GM12873 (cell line): ENCODE data around the gene PAK5.

Experiments
- CTCF ChIP-seq: IDR thresholded peaks from 2 replicates; pipeline ENCODE4 v1.5.1; 2012; ENCODE audit warnings: low read depth, mild to moderate bottlenecking, moderate library complexity, low read length, control low read depth; ENCODE audit not compliant: insufficient read depth; ENCODE audit errors: missing control alignments

Gene PAK5

GRCh38 chr20:9792674-9793073 is 46.2 kb downstream of the PAK5 start:
- TF ChIP-seq CTCF, result no peak

- TF ChIP-seq CTCF, result no peak
These were observed 49.7 kb downstream of the PAK5 start for GRCh38 chr20:9789131-9789530.

- TF ChIP-seq CTCF, result no peak
These were observed 63.7 kb downstream of the PAK5 start for GRCh38 chr20:9775176-9775575.

- no peak for TF ChIP-seq CTCF
These were observed 68.9 kb downstream of the PAK5 start for GRCh38 chr20:9769954-9770353.

GRCh38 chr20:9761476-9761875 is 77.4 kb downstream of the PAK5 start:
- no peak for TF ChIP-seq CTCF

GRCh38 chr20:9759392-9759791 is 79.5 kb downstream of the PAK5 start:
- no peak for TF ChIP-seq CTCF

- TF ChIP-seq CTCF, result no peak
These were observed 80.1 kb downstream of the PAK5 start for GRCh38 chr20:9758752-9759151.
